Esophagus squamous epithelium (tissue), 5 donors: Measurements from ENCODE around the gene PPP1R7. TPM values are rescaled to one million over a fixed set of nuclear protein-coding genes. Genes with fewer than 3 reads are reported as not detected.
"Not testable (repeated sequence)": the region's sequence is repeated elsewhere in the genome, so short reads cannot be mapped to it uniquely, and the experiment has no call there.

Experiments
- DNase-seq: peaks from one replicate; lab custom pipeline; 2025; lab: John Stamatoyannopoulos, UW
- H3K27ac ChIP-seq, 4 donors: fragments of 200-600 bp; sonication (generic); one replicate each; pipeline ENCODE4 v1.5.1; 2016 to 2019; ENCODE audit warnings: mild to moderate bottlenecking in 1 of 4
- H3K27me3 ChIP-seq, 4 donors: fragments of 200-600 bp; sonication (generic); 1 replicate in 3 of 4; 2 replicates in 1 of 4; pipeline versions ENCODE4 v1.5.1 to v1.6.0; 2017 to 2021; ENCODE audit warnings: antibody characterized with exemption in 1 of 4
- H3K36me3 ChIP-seq, 3 donors: fragments of 200-600 bp; sonication (generic); one replicate each; pipeline ENCODE4 v1.5.1; 2016 to 2019
- H3K4me1 ChIP-seq, 3 donors: fragments of 200-600 bp; sonication (generic); one replicate each; pipeline ENCODE4 v1.5.1; 2017 to 2019
- H3K4me3 ChIP-seq, 4 donors: fragments of 200-600 bp; sonication (generic); 1 replicate in 3 of 4; 2 replicates in 1 of 4; pipeline ENCODE4 v1.5.1; 2016 to 2019; ENCODE audit warnings: mild to moderate bottlenecking in 2 of 4, moderate library complexity in 1 of 4
- H3K9me3 ChIP-seq, 3 donors: fragments of 200-600 bp; sonication (generic); one replicate each; pipeline ENCODE4 v1.5.1; 2016 to 2019
- POLR2A ChIP-seq, 4 donors: fragments of 450-650 bp; IDR thresholded peaks; one replicate each; pipeline ENCODE4 v1.6.1; 2017; ENCODE audit warnings: antibody characterized with exemption in 4 of 4, mild to moderate bottlenecking in 4 of 4, moderate library complexity in 3 of 4
- WGBS, 2 donors: methylation state at CpG; one replicate each; pipeline ENCODE4 v1.1.5; 2018; 5-methylcytosine and 5-hydroxymethylcytosine counted together
- intact Hi-C: fragments of 100-400 bp; cut with DNase I; formaldehyde crosslinking; loops from one replicate; pipeline ENCODE4 v1.15.0; 2022
- total RNA-seq, 4 donors: library from RNA; depleted of rRNA; stranded (reverse); fragments of >200 nt; gene quantifications; one replicate each; pipeline ENCODE4 v1.1.0, GENCODE V29; 2016
- TF ChIP-seq, protein P1 (sequence below), 6 experiments: fragments of 450-650 bp in 4 of 6; fragments of 200-600 bp in 2 of 6; sonication (generic) in 2 of 6; IDR thresholded peaks; one replicate each; pipeline ENCODE4 v1.5.1; 2016 to 2019; ENCODE audit warnings: antibody characterized with exemption in 6 of 6, mild to moderate bottlenecking in 4 of 6, moderate library complexity in 4 of 6
- donor health status: DM: yes; HTN: yes; CAD: no.

PPP1R7 gene
- total RNA-seq, 4 donors from 2014 or later, result 53.5 to 108 (median 63.3) TPM

DNA sequence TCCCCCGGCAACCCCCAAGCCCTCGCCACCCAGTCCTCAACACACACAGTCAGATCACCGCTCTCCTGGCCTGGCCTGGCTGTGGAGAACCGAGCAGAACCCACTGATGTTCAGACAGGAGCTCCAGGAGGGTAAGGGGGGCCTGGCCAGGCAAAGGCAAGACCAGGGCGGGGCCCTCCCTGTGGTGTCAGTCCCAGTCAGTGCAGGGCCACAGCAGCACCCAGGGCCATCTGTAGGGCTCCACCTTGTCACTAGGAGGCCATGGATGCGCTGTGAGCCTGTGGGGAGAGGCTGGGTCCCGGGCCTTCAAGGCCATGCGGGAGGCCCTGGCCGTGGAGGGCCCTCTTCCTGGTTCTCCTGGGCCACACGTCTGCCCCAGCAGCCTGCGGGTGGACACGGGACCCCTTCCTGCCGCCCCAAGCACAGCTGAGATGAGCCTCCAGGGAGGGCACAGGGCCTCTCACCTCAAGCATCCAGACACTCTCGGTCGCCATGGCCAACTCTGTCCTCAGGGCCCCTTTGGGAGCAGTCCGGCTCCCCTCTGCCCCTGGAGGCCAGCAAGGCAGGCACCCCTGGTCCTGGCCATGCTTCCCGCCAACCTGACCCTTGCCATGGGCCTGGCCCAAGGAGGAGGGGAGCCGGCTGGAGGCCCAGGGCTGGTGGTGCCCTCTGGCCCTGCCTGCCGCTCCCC lies 40.2 kb downstream of the PPP1R7 start:
- WGBS, 2 donors, result 80% methylated on average over 2 of the region's 19 CpGs; no CpG with 5 or more reads in 1 of the 2 donors
- TF ChIP-seq POLR2A (IDR thresholded peaks at IDR 0.05), result no peak
- TF ChIP-seq, protein P1, sequence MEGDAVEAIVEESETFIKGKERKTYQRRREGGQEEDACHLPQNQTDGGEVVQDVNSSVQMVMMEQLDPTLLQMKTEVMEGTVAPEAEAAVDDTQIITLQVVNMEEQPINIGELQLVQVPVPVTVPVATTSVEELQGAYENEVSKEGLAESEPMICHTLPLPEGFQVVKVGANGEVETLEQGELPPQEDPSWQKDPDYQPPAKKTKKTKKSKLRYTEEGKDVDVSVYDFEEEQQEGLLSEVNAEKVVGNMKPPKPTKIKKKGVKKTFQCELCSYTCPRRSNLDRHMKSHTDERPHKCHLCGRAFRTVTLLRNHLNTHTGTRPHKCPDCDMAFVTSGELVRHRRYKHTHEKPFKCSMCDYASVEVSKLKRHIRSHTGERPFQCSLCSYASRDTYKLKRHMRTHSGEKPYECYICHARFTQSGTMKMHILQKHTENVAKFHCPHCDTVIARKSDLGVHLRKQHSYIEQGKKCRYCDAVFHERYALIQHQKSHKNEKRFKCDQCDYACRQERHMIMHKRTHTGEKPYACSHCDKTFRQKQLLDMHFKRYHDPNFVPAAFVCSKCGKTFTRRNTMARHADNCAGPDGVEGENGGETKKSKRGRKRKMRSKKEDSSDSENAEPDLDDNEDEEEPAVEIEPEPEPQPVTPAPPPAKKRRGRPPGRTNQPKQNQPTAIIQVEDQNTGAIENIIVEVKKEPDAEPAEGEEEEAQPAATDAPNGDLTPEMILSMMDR (IDR thresholded peaks at IDR 0.05), result no peak
- H3K4me3 ChIP-seq, result no peak overlapping the region
- no peak overlapping the region for H3K27ac ChIP-seq
- peaks cover 0 to 22% (median 0%) of the 10 kb centered on the region in 4 donors for H3K27me3 ChIP-seq
- no peak for DNase-seq
- intact Hi-C loops, result no loop called here
- peaks cover 0 to 9% (median 8%) of the 10 kb centered on the region in 3 donors for H3K4me1 ChIP-seq
- no peaks in the 10 kb centered on the region for H3K36me3 ChIP-seq
- H3K9me3 ChIP-seq, result no peaks in the 10 kb centered on the region

- Histone ChIP-seq H3K9me3 (no peaks in the 10 kb centered on the region), H3K4me1 (peaks cover 0 to 9% (median 8%) of the 10 kb centered on the region in 3 donors), H3K27me3 (peaks cover 0 to 22% (median 0%) of the 10 kb centered on the region in 4 donors), H3K4me3 (no peak overlapping the region), H3K36me3 (no peaks in the 10 kb centered on the region), H3K27ac (no peak overlapping the region)
- intact Hi-C loops, result no loop called here
- TF ChIP-seq, protein P1 (IDR thresholded peaks at IDR 0.05), result no peak
- no peak for TF ChIP-seq POLR2A (IDR thresholded peaks at IDR 0.05)
- DNase-seq, result no peak
- WGBS, 2 donors, result 19 to 63% methylated on average over 1 to 5 of the region's 14 CpGs
Observed at GRCh38 chr2:241191081-241191480, 40.8 kb downstream of the PPP1R7 start.

DNA sequence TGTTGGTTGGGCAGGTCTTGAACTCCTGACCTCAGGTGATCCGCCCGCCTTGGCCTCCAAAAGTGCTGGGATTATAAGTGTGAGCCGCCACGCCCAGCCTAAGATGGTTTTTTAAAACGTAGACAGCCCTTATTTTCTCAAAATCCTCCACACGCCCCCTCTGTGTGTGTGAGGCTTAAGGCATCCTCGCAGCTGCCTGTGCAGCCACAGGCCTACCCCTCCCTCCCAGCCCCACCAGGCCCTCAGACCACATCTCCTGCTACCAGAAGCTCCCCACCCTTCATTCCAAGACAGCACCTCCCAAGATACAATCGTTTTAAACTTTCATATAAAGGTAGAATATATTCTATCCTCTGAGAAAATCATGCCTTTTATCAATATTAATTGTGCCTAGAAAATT lies 43.0 kb downstream of the PPP1R7 start:
- H3K9me3 ChIP-seq, result no peaks in the 10 kb centered on the region
- H3K4me1 ChIP-seq, result peaks cover 0 to 9% (median 4%) of the 10 kb centered on the region in 3 donors
- no peak for TF ChIP-seq POLR2A (IDR thresholded peaks at IDR 0.05)
- TF ChIP-seq, protein P1 (IDR thresholded peaks at IDR 0.05), result no peak
- DNase-seq, result no peak
- no peaks in the 10 kb centered on the region for H3K36me3 ChIP-seq
- peaks cover 0 to 8% (median 0%) of the 10 kb centered on the region in 4 donors for H3K27me3 ChIP-seq
- intact Hi-C loops, result no loop called here
- H3K27ac ChIP-seq, result no peak overlapping the region
- WGBS, 2 donors, result 77 to 79% methylated on average over 8 of the region's 8 CpGs
- H3K4me3 ChIP-seq, result no peak overlapping the region

DNA sequence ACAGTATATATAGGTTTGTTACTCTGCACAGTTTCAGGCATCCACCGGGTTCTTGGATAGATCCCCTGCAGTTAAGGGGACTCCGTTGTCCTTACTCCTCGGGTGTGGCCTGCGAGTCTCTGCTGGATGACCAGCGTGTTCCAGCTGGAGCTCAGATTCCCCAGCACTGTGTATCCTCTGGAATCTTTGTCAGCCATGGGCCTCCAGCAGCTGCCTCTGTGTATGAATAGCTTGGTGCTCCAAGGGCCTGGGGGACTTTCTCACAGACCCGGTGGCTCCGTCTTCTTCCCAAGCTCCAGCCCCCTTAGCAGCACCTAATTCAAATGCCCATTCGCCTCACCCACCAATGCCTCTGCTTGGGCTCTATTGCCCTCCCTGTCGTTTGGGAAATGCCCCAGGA lies 44.5 kb downstream of the PPP1R7 start:
- 54 to 56% methylated on average over 5 to 7 of the region's 9 CpGs for WGBS, 2 donors
- Histone ChIP-seq H3K4me1 (peaks cover 0 to 5% (median 0%) of the 10 kb centered on the region in 3 donors), H3K4me3 (no peak overlapping the region), H3K27me3 (no peaks in the 10 kb centered on the region), H3K27ac (no peak overlapping the region), H3K9me3 (no peaks in the 10 kb centered on the region), H3K36me3 (no peaks in the 10 kb centered on the region)
- TF ChIP-seq POLR2A (IDR thresholded peaks at IDR 0.05), result no peak
- TF ChIP-seq, protein P1 (IDR thresholded peaks at IDR 0.05), result no peak
- intact Hi-C loops, result no loop called here
- no peak for DNase-seq

GRCh38 chr2:241195506-241196130 lies 45.4 kb downstream of the PPP1R7 start:
- no peak overlapping the region for H3K27ac ChIP-seq
- no peak for TF ChIP-seq POLR2A (IDR thresholded peaks at IDR 0.05)
- TF ChIP-seq, protein P1 (IDR thresholded peaks at IDR 0.05), result no peak
- no peaks in the 10 kb centered on the region for H3K36me3 ChIP-seq
- intact Hi-C loops, result no loop called here
- no peak overlapping the region for H3K4me3 ChIP-seq
- H3K4me1 ChIP-seq, result peaks cover 0 to 5% (median 0%) of the 10 kb centered on the region in 3 donors
- 75 to 93% methylated on average over 5 to 6 of the region's 18 CpGs for WGBS, 2 donors
- no peaks in the 10 kb centered on the region for H3K27me3 ChIP-seq
- no peak for DNase-seq
- H3K9me3 ChIP-seq, result no peaks in the 10 kb centered on the region

- intact Hi-C loops, H3K27me3 ChIP-seq, H3K4me3 ChIP-seq, H3K36me3 ChIP-seq, H3K27ac ChIP-seq, H3K4me1 ChIP-seq, H3K9me3 ChIP-seq, DNase-seq: not testable (repeated sequence)
- 93 to 97% methylated on average over 4 to 9 of the region's 14 CpGs for WGBS, 2 donors
Observed at GRCh38 chr2:241197246-241197645, 47.0 kb downstream of the PPP1R7 start.
